ENCODE measurements around the gene CLTC.

DNA sequence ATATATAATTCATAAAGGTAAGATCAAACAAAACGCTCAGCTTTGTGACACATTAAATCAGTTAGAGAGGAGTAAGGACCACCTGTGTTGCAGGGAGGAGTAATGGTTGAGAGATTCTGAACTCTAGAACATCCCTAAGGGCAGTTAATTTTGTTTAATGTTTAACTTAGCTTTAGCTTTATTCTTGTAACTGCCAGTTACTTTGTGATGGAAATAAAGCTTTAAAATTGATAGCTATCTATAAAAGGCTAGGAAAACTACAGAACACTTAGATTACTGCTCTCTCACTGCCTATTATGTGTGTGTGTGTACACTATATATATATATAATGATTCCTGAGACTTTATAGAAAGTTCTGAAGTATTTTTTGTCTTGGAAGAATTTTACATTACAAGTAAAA, 49.7 kb downstream of the CLTC start:
- TF ChIP-seq, protein P1, sequence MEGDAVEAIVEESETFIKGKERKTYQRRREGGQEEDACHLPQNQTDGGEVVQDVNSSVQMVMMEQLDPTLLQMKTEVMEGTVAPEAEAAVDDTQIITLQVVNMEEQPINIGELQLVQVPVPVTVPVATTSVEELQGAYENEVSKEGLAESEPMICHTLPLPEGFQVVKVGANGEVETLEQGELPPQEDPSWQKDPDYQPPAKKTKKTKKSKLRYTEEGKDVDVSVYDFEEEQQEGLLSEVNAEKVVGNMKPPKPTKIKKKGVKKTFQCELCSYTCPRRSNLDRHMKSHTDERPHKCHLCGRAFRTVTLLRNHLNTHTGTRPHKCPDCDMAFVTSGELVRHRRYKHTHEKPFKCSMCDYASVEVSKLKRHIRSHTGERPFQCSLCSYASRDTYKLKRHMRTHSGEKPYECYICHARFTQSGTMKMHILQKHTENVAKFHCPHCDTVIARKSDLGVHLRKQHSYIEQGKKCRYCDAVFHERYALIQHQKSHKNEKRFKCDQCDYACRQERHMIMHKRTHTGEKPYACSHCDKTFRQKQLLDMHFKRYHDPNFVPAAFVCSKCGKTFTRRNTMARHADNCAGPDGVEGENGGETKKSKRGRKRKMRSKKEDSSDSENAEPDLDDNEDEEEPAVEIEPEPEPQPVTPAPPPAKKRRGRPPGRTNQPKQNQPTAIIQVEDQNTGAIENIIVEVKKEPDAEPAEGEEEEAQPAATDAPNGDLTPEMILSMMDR (IDR thresholded peaks at IDR 0.05; ENCODE audit: poor library complexity) = no peak
- TF ChIP-seq EZH2 (IDR thresholded peaks at IDR 0.05; ENCODE audit: borderline replicate concordance) (no peak), EZH2phosphoT487 (IDR thresholded peaks at IDR 0.05; ENCODE audit: low read depth, severe bottlenecking, unreplicated experiment) (no peak)

Data from hepatocyte (in vitro differentiated cells).